ENCODE results near the gene PCGF1.

DNA sequence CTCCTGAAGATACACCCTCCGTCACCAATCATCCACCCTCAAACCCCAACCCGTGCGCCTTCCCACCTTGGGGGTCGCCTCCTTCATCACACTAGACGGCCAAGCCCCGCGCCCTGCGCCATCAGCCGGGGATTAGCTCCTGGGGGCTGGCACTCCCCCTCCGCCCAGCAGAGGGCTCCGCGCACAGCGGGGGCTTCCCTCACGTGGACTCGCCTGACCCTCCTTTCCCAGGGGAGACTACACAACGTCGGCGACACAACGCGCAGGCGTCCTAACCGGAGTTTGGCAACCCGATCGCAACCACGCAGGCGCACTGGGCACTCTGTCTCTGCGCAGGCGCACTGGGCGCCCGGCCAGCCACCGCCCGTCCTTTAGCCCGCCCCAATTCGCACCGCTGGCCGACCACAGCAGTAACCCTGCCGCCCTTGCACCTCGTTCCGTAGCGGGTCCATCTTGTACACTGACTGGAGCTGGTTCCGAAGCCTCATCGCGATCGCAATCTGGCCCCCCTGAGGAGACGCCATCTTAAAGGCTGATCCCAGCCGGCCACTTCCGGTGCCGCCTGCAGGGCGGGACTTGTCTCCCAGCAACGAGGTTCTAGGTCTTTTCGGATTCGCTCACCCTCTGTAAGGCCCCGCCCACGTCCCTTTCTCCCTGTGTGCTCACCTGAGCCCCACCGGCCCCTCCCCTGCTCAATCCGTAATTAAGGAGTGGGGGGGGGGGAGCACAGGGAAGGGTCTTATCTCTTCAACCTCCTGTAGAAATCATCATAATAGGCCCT is at the start of gene PCGF1:
- TF ChIP-seq TSHZ2 (CRISPR knock-in tag; IDR thresholded peaks at IDR 0.05) (no peak), ZFP3 (CRISPR knock-in tag; IDR thresholded peaks at IDR 0.05) (no peak), OSR1 (CRISPR knock-in tag; IDR thresholded peaks at IDR 0.05) (no peak), CREB5 (CRISPR knock-in tag; IDR thresholded peaks at IDR 0.05; ENCODE audit: low read depth) (no peak)

Data from SK-N-SH treated with all-trans-retinoic acid at 6 μM for 48 hours (cell line).